Measurements from ENCODE around the gene TAAR8. TPM values are rescaled to one million over a fixed set of nuclear protein-coding genes. Genes with fewer than 3 reads are reported as not detected.

Gene TAAR8
- total and polyA plus RNA-seq, 2 experiments from 2014 or later: not detected

DNA sequence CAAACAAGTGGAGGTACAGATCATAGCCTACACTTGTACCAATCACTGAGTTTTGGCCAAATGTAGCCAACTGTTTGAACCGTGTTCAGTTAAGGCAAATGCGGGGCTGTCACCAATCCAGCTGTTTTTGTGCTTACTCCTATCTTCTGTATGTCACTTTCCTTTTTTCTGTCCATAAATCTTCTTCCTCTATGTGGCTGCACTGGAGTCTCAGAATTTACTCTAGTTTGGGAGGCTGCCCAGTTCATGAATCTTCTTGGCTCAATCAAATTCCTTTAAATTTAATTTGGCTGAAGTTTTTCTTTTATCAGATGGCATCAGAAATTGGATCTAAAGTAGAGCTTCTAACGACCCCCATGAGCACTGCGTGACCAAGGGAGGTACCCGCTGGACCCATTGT lies 27.8 kb upstream of the TAAR8 start:
- no peak overlapping the region for H3K27ac ChIP-seq
- H4K20me1 ChIP-seq (ENCODE audit: insufficient read depth): no peaks in the 10 kb centered on the region
- H3F3A ChIP-seq (ENCODE audit: insufficient read depth): peaks cover 8% of the 10 kb centered on the region
- peaks cover 15% of the 10 kb centered on the region for H3K4me1 ChIP-seq (ENCODE audit: insufficient read depth)
- H3K27me3 ChIP-seq (replicated peaks; ENCODE audit: insufficient read depth): no peaks in the 10 kb centered on the region
- H3K79me2 ChIP-seq (ENCODE audit: insufficient read depth): no peaks in the 10 kb centered on the region
- no peak overlapping the region for H3K9ac ChIP-seq
- no peak overlapping the region for H3K4me2 ChIP-seq (ENCODE audit: unreplicated experiment)
- in situ Hi-C loops (cut with MboI): loop anchor here (25.0 kb wide), 1 partner anchor 263 kb away; the partner anchor contains the start of gene SLC18B1
- H3K9me3 ChIP-seq (ENCODE audit: low read depth): no peaks in the 10 kb centered on the region
- TF ChIP-seq EZH2phosphoT487 (IDR thresholded peaks at IDR 0.05; ENCODE audit: insufficient read depth, low read depth) (no peak), EZH2 (IDR thresholded peaks at IDR 0.05; ENCODE audit: insufficient read depth, poor library complexity, severe bottlenecking) (no peak)
- H3K4me3 ChIP-seq: no peak overlapping the region
- no peak for DNase-seq
- no peaks in the 10 kb centered on the region for H3K9me2 ChIP-seq (ENCODE audit: insufficient read depth)
- 83 to 84% methylated on average over 5 of the region's 5 CpGs for WGBS, 2 experiments (ENCODE audit: low coverage in 1 of 2, low lambda C conversion rate in 2 of 2, missing lambda C conversion rate in 2 of 2)
- H3K36me3 ChIP-seq (ENCODE audit: low read depth): no peaks in the 10 kb centered on the region
- H2AFZ ChIP-seq: no peak overlapping the region

DNA sequence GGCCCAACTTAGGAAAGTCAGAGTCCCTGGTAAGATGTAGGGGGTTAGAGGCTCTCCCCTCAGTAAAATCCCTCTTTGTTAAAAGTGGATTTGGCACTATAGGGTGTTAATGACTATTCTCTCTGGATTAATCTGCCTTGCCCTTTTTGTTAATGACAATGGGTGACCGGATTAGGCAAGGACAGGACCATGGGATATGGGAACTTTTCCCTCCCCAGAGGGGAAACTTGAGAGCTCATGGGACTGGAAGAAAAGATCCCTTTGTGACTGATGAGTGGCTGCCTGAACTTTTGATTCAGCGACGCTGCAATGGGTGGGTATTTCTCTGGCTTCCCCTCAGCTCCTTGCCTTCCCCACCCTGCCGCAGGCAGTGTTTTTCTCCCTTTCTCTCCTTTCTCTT lies 26.6 kb upstream of the TAAR8 start:
- H3F3A ChIP-seq (ENCODE audit: insufficient read depth): peaks cover 6% of the 10 kb centered on the region
- no peaks in the 10 kb centered on the region for H4K20me1 ChIP-seq (ENCODE audit: insufficient read depth)
- H3K9me3 ChIP-seq (ENCODE audit: low read depth): no peaks in the 10 kb centered on the region
- H3K36me3 ChIP-seq (ENCODE audit: low read depth): no peaks in the 10 kb centered on the region
- no peaks in the 10 kb centered on the region for H3K9me2 ChIP-seq (ENCODE audit: insufficient read depth)
- H3K4me1 ChIP-seq (ENCODE audit: insufficient read depth): peaks cover 12% of the 10 kb centered on the region
- no peak overlapping the region for H3K27ac ChIP-seq
- no peaks in the 10 kb centered on the region for H3K27me3 ChIP-seq (replicated peaks; ENCODE audit: insufficient read depth)
- no peak overlapping the region for H3K9ac ChIP-seq
- H3K4me3 ChIP-seq: no peak overlapping the region
- no peak for DNase-seq
- WGBS, 2 experiments (ENCODE audit: low coverage in 1 of 2, low lambda C conversion rate in 2 of 2, missing lambda C conversion rate in 2 of 2): 85 to 90% methylated on average over 4 of the region's 4 CpGs
- in situ Hi-C loops (cut with MboI): loop anchor here (25.0 kb wide), 1 partner anchor 261 kb away; the partner anchor contains the start of gene SLC18B1
- H2AFZ ChIP-seq: no peak overlapping the region
- TF ChIP-seq EZH2 (IDR thresholded peaks at IDR 0.05; ENCODE audit: insufficient read depth, poor library complexity, severe bottlenecking) (no peak), EZH2phosphoT487 (IDR thresholded peaks at IDR 0.05; ENCODE audit: insufficient read depth, low read depth) (no peak)
- no peak overlapping the region for H3K4me2 ChIP-seq (ENCODE audit: unreplicated experiment)
- H3K79me2 ChIP-seq (ENCODE audit: insufficient read depth): no peaks in the 10 kb centered on the region

DNA sequence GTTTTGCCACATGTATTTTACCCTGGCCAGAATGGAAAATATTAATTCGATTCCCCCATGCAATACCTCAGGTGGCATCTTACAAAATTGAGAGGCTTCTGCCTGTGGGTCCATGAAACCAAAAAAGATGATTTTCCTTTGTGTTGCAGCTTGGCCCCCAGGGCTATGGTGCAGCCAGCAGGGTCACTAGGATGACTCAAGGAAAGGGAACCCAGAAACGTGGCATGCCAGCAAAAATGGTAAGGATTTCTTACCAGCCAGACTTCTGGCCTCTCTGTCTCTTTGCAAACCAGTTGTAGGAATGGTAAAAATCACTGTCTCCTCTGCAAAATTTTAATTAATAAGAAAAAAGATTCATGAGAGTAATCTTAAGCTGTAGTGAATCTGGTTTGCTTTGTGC lies 26.0 kb upstream of the TAAR8 start:
- no peaks in the 10 kb centered on the region for H3K9me2 ChIP-seq (ENCODE audit: insufficient read depth)
- H3K27ac ChIP-seq: no peak overlapping the region
- H3K36me3 ChIP-seq (ENCODE audit: low read depth): no peaks in the 10 kb centered on the region
- no peaks in the 10 kb centered on the region for H3K9me3 ChIP-seq (ENCODE audit: low read depth)
- no peak overlapping the region for H3K9ac ChIP-seq
- no peak overlapping the region for H3K4me3 ChIP-seq
- peaks cover 2% of the 10 kb centered on the region for H3F3A ChIP-seq (ENCODE audit: insufficient read depth)
- no peaks in the 10 kb centered on the region for H3K27me3 ChIP-seq (replicated peaks; ENCODE audit: insufficient read depth)
- no peak overlapping the region for H2AFZ ChIP-seq
- no peaks in the 10 kb centered on the region for H3K79me2 ChIP-seq (ENCODE audit: insufficient read depth)
- H3K4me2 ChIP-seq (ENCODE audit: unreplicated experiment): no peak overlapping the region
- in situ Hi-C loops (cut with MboI): loop anchor here (25.0 kb wide), 1 partner anchor 261 kb away; the partner anchor contains the start of gene SLC18B1
- H4K20me1 ChIP-seq (ENCODE audit: insufficient read depth): no peaks in the 10 kb centered on the region
- H3K4me1 ChIP-seq (ENCODE audit: insufficient read depth): peaks cover 6% of the 10 kb centered on the region
- TF ChIP-seq EZH2phosphoT487 (IDR thresholded peaks at IDR 0.05; ENCODE audit: insufficient read depth, low read depth) (no peak), EZH2 (IDR thresholded peaks at IDR 0.05; ENCODE audit: insufficient read depth, poor library complexity, severe bottlenecking) (no peak)
- 52 to 62% methylated on average over 2 of the region's 2 CpGs for WGBS, 2 experiments (ENCODE audit: low coverage in 1 of 2, low lambda C conversion rate in 2 of 2, missing lambda C conversion rate in 2 of 2)
- DNase-seq: peak; percentile 13

DNA sequence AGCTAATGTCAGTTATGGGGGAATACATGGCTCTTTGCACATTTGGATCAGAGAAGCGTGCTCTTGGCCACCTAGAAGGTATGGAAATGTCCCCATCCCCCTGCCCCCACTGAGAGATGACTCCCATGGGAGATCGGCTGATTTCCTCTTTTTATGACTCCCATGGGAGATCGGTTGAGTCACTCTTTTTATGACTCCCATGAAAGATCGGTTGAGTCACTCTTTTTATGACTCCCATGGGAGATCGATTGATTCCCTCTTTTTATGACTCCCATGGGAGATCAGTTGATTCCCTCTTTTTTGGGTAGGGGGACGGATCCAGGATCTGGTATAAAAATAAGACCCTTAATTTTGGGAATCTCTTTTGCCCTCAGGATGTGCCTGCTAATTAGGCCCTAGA lies 24.7 kb upstream of the TAAR8 start:
- Histone ChIP-seq H3K4me3 (no peak overlapping the region), H3K9me2 (ENCODE audit: insufficient read depth) (no peaks in the 10 kb centered on the region), H3K9me3 (ENCODE audit: low read depth) (no peaks in the 10 kb centered on the region), H3K9ac (no peak overlapping the region), H4K20me1 (ENCODE audit: insufficient read depth) (no peaks in the 10 kb centered on the region), H3K79me2 (ENCODE audit: insufficient read depth) (no peaks in the 10 kb centered on the region), H3K4me1 (ENCODE audit: insufficient read depth) (no peaks in the 10 kb centered on the region), H3K27me3 (replicated peaks; ENCODE audit: insufficient read depth) (no peaks in the 10 kb centered on the region), H2AFZ (no peak overlapping the region), H3K4me2 (ENCODE audit: unreplicated experiment) (no peak overlapping the region), H3K27ac (no peak overlapping the region), H3K36me3 (ENCODE audit: low read depth) (no peaks in the 10 kb centered on the region), H3F3A (ENCODE audit: insufficient read depth) (no peaks in the 10 kb centered on the region)
- in situ Hi-C loops (cut with MboI): loop anchor here (25.0 kb wide), 1 partner anchor 260 kb away; the partner anchor contains the start of gene SLC18B1
- DNase-seq: peak; percentile 50
- TF ChIP-seq EZH2phosphoT487 (IDR thresholded peaks at IDR 0.05; ENCODE audit: insufficient read depth, low read depth) (no peak), EZH2 (IDR thresholded peaks at IDR 0.05; ENCODE audit: insufficient read depth, poor library complexity, severe bottlenecking) (no peak)
- WGBS, 2 experiments (ENCODE audit: low coverage in 1 of 2, low lambda C conversion rate in 2 of 2, missing lambda C conversion rate in 2 of 2): 77 to 84% methylated on average over 6 of the region's 6 CpGs
